AG10803 (cell line): ENCODE data around the gene ATR.

Source experiments
- DNase-seq: peaks from one replicate; pipeline ENCODE4 v3.0.0; 2010; ENCODE audit warnings: low read depth
- H3K4me3 ChIP-seq: 2 replicates; pipeline ENCODE4 v1.5.1; 2011; ENCODE audit warnings: mild to moderate bottlenecking, low read length, control low read depth
- TF ChIP-seq, protein P1 (sequence below): conservative IDR thresholded peaks from 2 replicates; pipeline ENCODE4 v1.5.1; 2011; ENCODE audit warnings: mild to moderate bottlenecking, low read length, control low read depth, inconsistent platforms

ATR gene

GRCh38 chr3:142467768-142468167 is 110.8 kb downstream of the ATR start:
- no peak overlapping the region for H3K4me3 ChIP-seq
- DNase-seq, result no peak
- TF ChIP-seq, protein P1, sequence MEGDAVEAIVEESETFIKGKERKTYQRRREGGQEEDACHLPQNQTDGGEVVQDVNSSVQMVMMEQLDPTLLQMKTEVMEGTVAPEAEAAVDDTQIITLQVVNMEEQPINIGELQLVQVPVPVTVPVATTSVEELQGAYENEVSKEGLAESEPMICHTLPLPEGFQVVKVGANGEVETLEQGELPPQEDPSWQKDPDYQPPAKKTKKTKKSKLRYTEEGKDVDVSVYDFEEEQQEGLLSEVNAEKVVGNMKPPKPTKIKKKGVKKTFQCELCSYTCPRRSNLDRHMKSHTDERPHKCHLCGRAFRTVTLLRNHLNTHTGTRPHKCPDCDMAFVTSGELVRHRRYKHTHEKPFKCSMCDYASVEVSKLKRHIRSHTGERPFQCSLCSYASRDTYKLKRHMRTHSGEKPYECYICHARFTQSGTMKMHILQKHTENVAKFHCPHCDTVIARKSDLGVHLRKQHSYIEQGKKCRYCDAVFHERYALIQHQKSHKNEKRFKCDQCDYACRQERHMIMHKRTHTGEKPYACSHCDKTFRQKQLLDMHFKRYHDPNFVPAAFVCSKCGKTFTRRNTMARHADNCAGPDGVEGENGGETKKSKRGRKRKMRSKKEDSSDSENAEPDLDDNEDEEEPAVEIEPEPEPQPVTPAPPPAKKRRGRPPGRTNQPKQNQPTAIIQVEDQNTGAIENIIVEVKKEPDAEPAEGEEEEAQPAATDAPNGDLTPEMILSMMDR, result no peak

- TF ChIP-seq, protein P1, result no peak
- no peak for DNase-seq
- H3K4me3 ChIP-seq, result no peak overlapping the region
These were observed 117.8 kb downstream of the ATR start for GRCh38 chr3:142460689-142461088.

DNA sequence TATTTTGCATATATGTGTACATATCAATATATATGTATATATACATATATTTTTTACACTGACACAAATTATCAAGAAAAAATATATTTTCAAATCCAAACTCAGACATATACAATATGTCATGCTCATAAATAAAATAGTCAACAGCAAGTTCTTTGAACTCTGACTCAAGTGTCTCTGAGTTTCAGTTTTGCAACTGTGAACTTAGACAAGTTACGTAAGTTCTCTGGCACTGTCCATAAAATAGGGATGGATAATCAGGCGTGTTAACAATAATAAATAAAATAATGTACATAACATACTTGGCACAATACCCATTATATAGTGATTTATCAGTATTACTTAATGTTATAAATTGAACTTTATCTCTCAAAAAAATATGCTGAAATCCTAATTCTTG is 118.6 kb downstream of the ATR start:
- TF ChIP-seq, protein P1, result no peak
- no peak overlapping the region for H3K4me3 ChIP-seq
- no peak for DNase-seq

DNA sequence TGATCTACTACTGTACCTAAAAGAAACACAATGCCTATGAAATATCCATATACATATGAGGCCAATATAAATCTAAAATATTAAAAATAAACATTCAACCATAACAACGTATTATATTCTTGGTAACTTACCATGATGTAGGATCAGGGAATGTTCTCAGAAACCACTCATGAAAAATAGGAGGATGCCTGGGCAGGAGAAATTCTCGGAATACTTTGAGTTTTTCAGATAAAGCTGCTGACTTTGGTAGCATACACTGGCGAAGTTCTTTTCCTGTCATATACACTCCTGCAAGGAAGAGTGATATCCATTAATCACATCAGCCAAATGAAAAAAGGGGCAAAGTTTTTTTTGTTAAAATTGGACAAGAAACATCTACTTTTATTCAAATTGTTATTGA is 119.4 kb downstream of the ATR start:
- DNase-seq, result no peak
- TF ChIP-seq, protein P1, result no peak
- H3K4me3 ChIP-seq, result no peak overlapping the region

GRCh38 chr3:142450881-142451280 is 127.7 kb downstream of the ATR start:
- TF ChIP-seq, protein P1, result no peak
- DNase-seq, result no peak
- H3K4me3 ChIP-seq, result no peak overlapping the region

DNA sequence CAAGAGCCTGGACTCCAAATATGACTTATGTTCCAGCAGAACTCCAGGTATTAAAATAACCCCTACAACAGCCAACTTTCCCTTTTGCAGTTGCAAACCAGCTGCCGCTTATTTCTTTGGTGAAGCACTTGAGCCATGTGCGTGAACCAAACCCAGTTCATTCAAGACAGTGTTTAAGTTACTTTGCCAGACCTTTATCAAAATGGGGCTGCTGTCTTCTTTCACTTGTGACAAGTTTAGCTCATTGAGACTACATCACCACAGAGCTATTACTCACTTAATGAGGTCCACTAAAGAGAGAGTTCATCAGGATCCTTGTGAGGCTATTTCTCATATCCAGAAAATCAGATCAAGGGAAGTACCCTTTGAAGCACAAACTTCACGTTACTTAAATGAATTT is 128.3 kb downstream of the ATR start:
- TF ChIP-seq, protein P1, result no peak
- H3K4me3 ChIP-seq, result no peak overlapping the region
- no peak for DNase-seq

GRCh38 chr3:142447852-142448823 is 130.4 kb downstream of the ATR start, which contains the start of gene XRN1:
Gene XRN1 (minus strand): TSS chr3:142448037. CDS start chr3:142447944, 93 bp downstream.
- TF ChIP-seq, protein P1, result no peak
- peak within 1 kb of the TSS; percentile 99 for H3K4me3 ChIP-seq
- DNase-seq, result peak; percentile 95
